H9 (cell line): Measurements from ENCODE around the gene FMO3. TPM values are rescaled to one million over a fixed set of nuclear protein-coding genes. Genes with fewer than 3 reads are reported as not detected.

Experiments used
- DNase-seq: peaks from one replicate; pipeline ENCODE4 v3.0.0-alpha.2; 2017
- H2AFZ ChIP-seq: one replicate; pipeline ENCODE4 v1.6.1; 2013; ENCODE audit warnings: mild to moderate bottlenecking, low read length, control low read depth, moderate library complexity
- H2AK5ac ChIP-seq: 2 replicates; pipeline ENCODE4 v1.6.1; 2013; ENCODE audit warnings: low read length, control low read depth, mixed read lengths; ENCODE audit not compliant: insufficient read length
- H2BK120ac ChIP-seq: one replicate; pipeline ENCODE4 v1.6.1; 2013; ENCODE audit warnings: low read depth, mild to moderate bottlenecking, low read length, control low read depth, inconsistent platforms; ENCODE audit not compliant: poor library complexity, severe bottlenecking
- H2BK12ac ChIP-seq: 2 replicates; pipeline ENCODE4 v1.6.1; 2013; ENCODE audit warnings: low read length, control low read depth, mixed read lengths, low read depth; ENCODE audit not compliant: insufficient read length
- H2BK15ac ChIP-seq: 2 replicates; pipeline ENCODE4 v1.6.1; 2013; ENCODE audit warnings: low read depth, low read length, control low read depth
- H2BK20ac ChIP-seq: one replicate; pipeline ENCODE4 v1.6.1; 2013; ENCODE audit warnings: low read depth, mild to moderate bottlenecking, low read length, control low read depth, inconsistent platforms; ENCODE audit not compliant: poor library complexity, severe bottlenecking
- H2BK5ac ChIP-seq: 2 replicates; pipeline ENCODE4 v1.6.1; 2013; ENCODE audit warnings: low read length, control low read depth, mixed read lengths; ENCODE audit not compliant: insufficient read length
- H3K14ac ChIP-seq: 2 replicates; pipeline ENCODE4 v1.6.1; 2013; ENCODE audit warnings: low read length, control low read depth; ENCODE audit not compliant: insufficient read depth
- H3K18ac ChIP-seq: 2 replicates; pipeline ENCODE4 v1.6.1; 2013; ENCODE audit warnings: low read depth, mild to moderate bottlenecking, mixed read lengths, low read length, control low read depth; ENCODE audit not compliant: insufficient read length
- H3K23ac ChIP-seq: 2 replicates; pipeline ENCODE4 v1.6.1; 2013; ENCODE audit warnings: low read length, control low read depth, mixed read lengths, low read depth; ENCODE audit not compliant: insufficient read length
- H3K23me2 ChIP-seq: 2 replicates; pipeline ENCODE4 v1.6.1; 2013; ENCODE audit warnings: low read depth, mild to moderate bottlenecking, mixed read lengths, low read length, control low read depth; ENCODE audit not compliant: insufficient read length, poor library complexity, severe bottlenecking
- H3K27ac ChIP-seq: 2 replicates; pipeline ENCODE4 v1.5.1; 2013; ENCODE audit warnings: low read length, control low read depth, mixed read lengths, low read depth; ENCODE audit not compliant: insufficient read length
- H3K27me3 ChIP-seq: 2 replicates; pipeline ENCODE4 v1.6.1; 2013; ENCODE audit warnings: low read length, control low read depth, inconsistent platforms; ENCODE audit not compliant: insufficient read depth
- H3K4ac ChIP-seq: 2 replicates; pipeline ENCODE4 v1.6.1; 2013; ENCODE audit warnings: low read depth, mild to moderate bottlenecking, control low read depth, inconsistent platforms, low read length, moderate library complexity
- H3K4me1 ChIP-seq: 2 replicates; pipeline ENCODE4 v1.6.1; 2013; ENCODE audit warnings: low read length, control low read depth, inconsistent platforms; ENCODE audit not compliant: insufficient read depth
- H3K4me2 ChIP-seq: 2 replicates; pipeline ENCODE4 v1.6.1; 2013; ENCODE audit warnings: low read length, control low read depth, mixed read lengths; ENCODE audit not compliant: insufficient read length, insufficient read depth
- H3K56ac ChIP-seq: 2 replicates; pipeline ENCODE4 v1.6.1; 2013; ENCODE audit warnings: low read depth, mild to moderate bottlenecking, mixed read lengths, low read length, control low read depth; ENCODE audit not compliant: insufficient read length
- H3K79me1 ChIP-seq: 2 replicates; pipeline ENCODE4 v1.6.1; 2013; ENCODE audit warnings: low read depth, mild to moderate bottlenecking, moderate library complexity, low read length, control low read depth, inconsistent platforms; ENCODE audit not compliant: insufficient read depth, poor library complexity, severe bottlenecking
- H3K79me2 ChIP-seq: 2 replicates; pipeline ENCODE4 v1.6.1; 2013; ENCODE audit warnings: low read length, control low read depth, inconsistent platforms; ENCODE audit not compliant: insufficient read depth
- H3K9ac ChIP-seq: 2 replicates; pipeline ENCODE4 v1.6.1; 2013; ENCODE audit warnings: low read length, control low read depth, mixed read lengths; ENCODE audit not compliant: insufficient read length; ENCODE audit errors: extremely low read depth
- H3K9me3 ChIP-seq: one replicate; pipeline ENCODE4 v1.6.1; 2013; ENCODE audit warnings: low read depth, low read length, inconsistent platforms; ENCODE audit not compliant: control insufficient read depth
- H3T11ph ChIP-seq: one replicate; pipeline ENCODE4 v1.6.1; 2013; ENCODE audit warnings: mild to moderate bottlenecking, low read length, control low read depth, inconsistent platforms
- H4K20me1 ChIP-seq: one replicate; pipeline ENCODE4 v1.6.1; 2013; ENCODE audit not compliant: control insufficient read depth, insufficient read length, insufficient read depth
- H4K5ac ChIP-seq: 2 replicates; pipeline ENCODE4 v1.6.1; 2013; ENCODE audit warnings: low read depth, mild to moderate bottlenecking, mixed read lengths, low read length, control low read depth; ENCODE audit not compliant: insufficient read length
- H4K8ac ChIP-seq: replicated peaks from 2 replicates; pipeline ENCODE4 v1.6.1; 2013; ENCODE audit warnings: low read length, control low read depth, mixed read lengths, low read depth; ENCODE audit not compliant: insufficient read length
- H4K91ac ChIP-seq: 2 replicates; pipeline ENCODE4 v1.6.1; 2013; ENCODE audit warnings: low read depth, mild to moderate bottlenecking, moderate library complexity, mixed read lengths, low read length, control low read depth; ENCODE audit not compliant: insufficient read length
- H3K27ac Mint-ChIP-seq, 3 experiments: 2 replicates in 2 of 3; 3 replicates in 1 of 3; pipeline ENCODE4 v1.8.0; 2020 to 2021; ENCODE audit warnings: mixed read lengths in 3 of 3, mild to moderate bottlenecking in 1 of 3, moderate library complexity in 1 of 3
- H3K27me3 Mint-ChIP-seq: 2 replicates; pipeline ENCODE4 v1.8.0; 2021; ENCODE audit warnings: low read depth, mild to moderate bottlenecking, moderate library complexity, mixed read lengths
- H3K36me3 Mint-ChIP-seq, 3 experiments: 2 replicates in 2 of 3; 3 replicates in 1 of 3; pipeline ENCODE4 v1.8.0; 2020 to 2021; ENCODE audit warnings: low read depth in 3 of 3, mixed read lengths in 3 of 3; ENCODE audit not compliant: insufficient read depth in 1 of 3
- H3K4me1 Mint-ChIP-seq, 2 experiments: 2 replicates each; pipeline ENCODE4 v1.8.0; 2020; ENCODE audit warnings: mixed read lengths in 2 of 2
- H3K4me3 Mint-ChIP-seq, 2 experiments: 2 replicates in 1 of 2; 3 replicates in 1 of 2; pipeline ENCODE4 v1.8.0; 2020 to 2021; ENCODE audit warnings: mild to moderate bottlenecking in 2 of 2, mixed read lengths in 2 of 2, moderate library complexity in 1 of 2
- H3K9me3 Mint-ChIP-seq, 2 experiments: 2 replicates in 1 of 2; 3 replicates in 1 of 2; pipeline ENCODE4 v1.8.0; 2020; ENCODE audit warnings: mild to moderate bottlenecking in 2 of 2, mixed read lengths in 2 of 2, moderate library complexity in 1 of 2
- WGBS: extraction: QIAGEN DNeasy Blood & Tissue Kit; methylation state at CpG from one replicate; pipeline ENCODE4 v1.1.7; 2013; ENCODE audit warnings: missing lambda C conversion rate, low lambda C conversion rate, mixed read lengths; ENCODE audit not compliant: insufficient read length; ENCODE audit errors: extremely low coverage; 5-methylcytosine and 5-hydroxymethylcytosine counted together
- total RNA-seq: library from RNA; stranded (reverse); gene quantifications from 2 replicates; pipeline ENCODE4 v1.2.1, GENCODE V29; 2021
- TF ChIP-seq, protein P1 (sequence below): fragments of 200-600 bp; sonication (generic); conservative IDR thresholded peaks from 3 replicates; pipeline ENCODE4 v1.8.0; 2021; ENCODE audit warnings: antibody characterized with exemption, mild to moderate bottlenecking

FMO3 gene
- total RNA-seq, 1 experiment from 2014 or later, result not detected

DNA sequence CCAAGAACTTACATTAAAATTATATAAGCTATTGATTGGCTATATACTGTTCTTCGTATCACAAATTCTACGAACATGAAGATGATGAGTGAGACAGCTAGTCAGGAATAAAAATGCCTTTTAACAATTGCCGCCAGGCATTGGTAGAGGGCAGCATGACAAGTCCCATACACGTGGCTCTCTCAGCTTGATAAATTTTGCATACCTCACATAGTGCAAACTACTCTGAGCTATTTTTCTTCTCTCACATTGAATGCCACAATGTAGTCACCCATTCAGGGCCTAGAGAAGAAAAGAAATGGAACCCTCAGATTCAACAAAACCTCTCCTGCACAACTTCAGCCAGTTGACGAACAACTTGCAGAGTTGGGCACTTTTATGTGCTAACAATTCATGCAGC, 67.4 kb downstream of the FMO3 start:
- H3K4me2 ChIP-seq, result no peak overlapping the region
- H3K4me1 ChIP-seq, result no peaks in the 10 kb centered on the region
- no peak overlapping the region for H2BK5ac ChIP-seq
- Mint-ChIP-seq H3K9me3 (peaks cover 0 to 2% of the 10 kb centered on the region in 2 experiments; a peak in 1 of 5 replicates), H3K36me3 (no peaks in the 10 kb centered on the region; a peak in 3 of 7 replicates), H3K4me1 (peaks cover 15 to 17% of the 10 kb centered on the region in 2 experiments), H3K27ac (no peak overlapping the region), H3K27me3 (no peaks in the 10 kb centered on the region), H3K4me3 (no peak overlapping the region)
- no peak overlapping the region for H3K4ac ChIP-seq
- no peak overlapping the region for H4K5ac ChIP-seq
- H3K18ac ChIP-seq, result no peak overlapping the region
- H3K14ac ChIP-seq, result no peak overlapping the region
- H2BK120ac ChIP-seq, result no peak overlapping the region
- H3K23ac ChIP-seq, result no peak overlapping the region
- no peak overlapping the region for H2AK5ac ChIP-seq
- H4K8ac ChIP-seq, result no peak overlapping the region
- no peak overlapping the region for H2BK20ac ChIP-seq
- no peak overlapping the region for H2AFZ ChIP-seq
- no peaks in the 10 kb centered on the region for H3K79me1 ChIP-seq
- H3T11ph ChIP-seq, result no peak overlapping the region
- no peaks in the 10 kb centered on the region for H3K9me3 ChIP-seq
- no peak overlapping the region for H3K27ac ChIP-seq
- DNase-seq, result no peak
- H3K79me2 ChIP-seq, result no peaks in the 10 kb centered on the region
- no peaks in the 10 kb centered on the region for H4K20me1 ChIP-seq
- no peaks in the 10 kb centered on the region for H3K27me3 ChIP-seq
- H4K91ac ChIP-seq, result no peak overlapping the region
- H2BK15ac ChIP-seq, result no peak overlapping the region
- no peak overlapping the region for H2BK12ac ChIP-seq
- no CpG with 5 or more reads among the region's 5 CpGs for WGBS
- H3K9ac ChIP-seq, result no peak overlapping the region
- no peaks in the 10 kb centered on the region for H3K23me2 ChIP-seq
- H3K56ac ChIP-seq, result no peak overlapping the region
- TF ChIP-seq, protein P1, sequence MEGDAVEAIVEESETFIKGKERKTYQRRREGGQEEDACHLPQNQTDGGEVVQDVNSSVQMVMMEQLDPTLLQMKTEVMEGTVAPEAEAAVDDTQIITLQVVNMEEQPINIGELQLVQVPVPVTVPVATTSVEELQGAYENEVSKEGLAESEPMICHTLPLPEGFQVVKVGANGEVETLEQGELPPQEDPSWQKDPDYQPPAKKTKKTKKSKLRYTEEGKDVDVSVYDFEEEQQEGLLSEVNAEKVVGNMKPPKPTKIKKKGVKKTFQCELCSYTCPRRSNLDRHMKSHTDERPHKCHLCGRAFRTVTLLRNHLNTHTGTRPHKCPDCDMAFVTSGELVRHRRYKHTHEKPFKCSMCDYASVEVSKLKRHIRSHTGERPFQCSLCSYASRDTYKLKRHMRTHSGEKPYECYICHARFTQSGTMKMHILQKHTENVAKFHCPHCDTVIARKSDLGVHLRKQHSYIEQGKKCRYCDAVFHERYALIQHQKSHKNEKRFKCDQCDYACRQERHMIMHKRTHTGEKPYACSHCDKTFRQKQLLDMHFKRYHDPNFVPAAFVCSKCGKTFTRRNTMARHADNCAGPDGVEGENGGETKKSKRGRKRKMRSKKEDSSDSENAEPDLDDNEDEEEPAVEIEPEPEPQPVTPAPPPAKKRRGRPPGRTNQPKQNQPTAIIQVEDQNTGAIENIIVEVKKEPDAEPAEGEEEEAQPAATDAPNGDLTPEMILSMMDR, result no peak
